Activated naive CD8-positive, alpha-beta T cell treated with anti-CD3 and anti-CD28 coated beads for 36 hours (primary cell): Measurements from ENCODE around the gene TTF1. TPM values are rescaled to one million over a fixed set of nuclear protein-coding genes. Genes with fewer than 3 reads are reported as not detected.

Source experiments
- DNase-seq: peaks from one replicate; pipeline ENCODE4 v3.0.0; 2021
- H3K27ac Mint-ChIP-seq: one replicate; pipeline ENCODE4 v1.8.0; 2022; ENCODE audit warnings: mild to moderate bottlenecking, moderate library complexity, mixed read lengths
- H3K27me3 Mint-ChIP-seq: one replicate; pipeline ENCODE4 v1.8.0; 2022; ENCODE audit warnings: mild to moderate bottlenecking, mixed read lengths
- H3K36me3 Mint-ChIP-seq: one replicate; pipeline ENCODE4 v1.8.0; 2021; ENCODE audit warnings: mild to moderate bottlenecking, mixed read lengths
- H3K4me1 Mint-ChIP-seq: one replicate; pipeline ENCODE4 v1.8.0; 2021; ENCODE audit warnings: mixed read lengths
- H3K4me3 Mint-ChIP-seq: one replicate; pipeline ENCODE4 v1.8.0; 2022; ENCODE audit warnings: mild to moderate bottlenecking, moderate library complexity, mixed read lengths
- H3K9me3 Mint-ChIP-seq: one replicate; pipeline ENCODE4 v1.8.0; 2022; ENCODE audit warnings: mixed read lengths
- total RNA-seq, 2 experiments: library from RNA; stranded (reverse); gene quantifications; one replicate each; pipeline ENCODE4 v1.2.3, GENCODE V29; 2021

The TTF1 gene
- total RNA-seq, 2 experiments from 2014 or later, result 41.5 to 42.2 TPM

- Mint-ChIP-seq H3K4me3 (no peak overlapping the region), H3K27ac (no peak overlapping the region), H3K9me3 (no peaks in the 10 kb centered on the region), H3K4me1 (no peaks in the 10 kb centered on the region), H3K27me3 (peaks cover 78% of the 10 kb centered on the region), H3K36me3 (no peaks in the 10 kb centered on the region)
- no peak for DNase-seq
These were observed 18.4 kb upstream of the TTF1 start for GRCh38 chr9:132424857-132425674.

GRCh38 chr9:132423503-132423902 is 16.9 kb upstream of the TTF1 start:
- H3K9me3 Mint-ChIP-seq, result no peaks in the 10 kb centered on the region
- no peak overlapping the region for H3K27ac Mint-ChIP-seq
- H3K4me3 Mint-ChIP-seq, result no peak overlapping the region
- DNase-seq, result no peak
- no peaks in the 10 kb centered on the region for H3K4me1 Mint-ChIP-seq
- H3K27me3 Mint-ChIP-seq, result peaks cover 81% of the 10 kb centered on the region
- H3K36me3 Mint-ChIP-seq, result no peaks in the 10 kb centered on the region

GRCh38 chr9:132422574-132422973 is 15.9 kb upstream of the TTF1 start:
- Mint-ChIP-seq H3K27me3 (peaks cover 84% of the 10 kb centered on the region), H3K36me3 (no peaks in the 10 kb centered on the region), H3K9me3 (no peaks in the 10 kb centered on the region), H3K4me1 (no peaks in the 10 kb centered on the region), H3K27ac (no peak overlapping the region), H3K4me3 (no peak overlapping the region)
- no peak for DNase-seq

GRCh38 chr9:132418726-132419363 is 12.2 kb upstream of the TTF1 start:
- no peak overlapping the region for H3K27ac Mint-ChIP-seq
- H3K9me3 Mint-ChIP-seq, result no peaks in the 10 kb centered on the region
- DNase-seq, result no peak
- no peaks in the 10 kb centered on the region for H3K4me1 Mint-ChIP-seq
- H3K27me3 Mint-ChIP-seq, result peaks cover 86% of the 10 kb centered on the region
- H3K36me3 Mint-ChIP-seq, result no peaks in the 10 kb centered on the region
- H3K4me3 Mint-ChIP-seq, result no peak overlapping the region

GRCh38 chr9:132415181-132415580 is 8.5 kb upstream of the TTF1 start:
- Mint-ChIP-seq H3K36me3 (no peaks in the 10 kb centered on the region), H3K27ac (no peak overlapping the region), H3K27me3 (peaks cover 92% of the 10 kb centered on the region), H3K9me3 (no peaks in the 10 kb centered on the region), H3K4me3 (no peak overlapping the region), H3K4me1 (peaks cover 22% of the 10 kb centered on the region)
- no peak for DNase-seq

- Mint-ChIP-seq H3K4me1 (peaks cover 23% of the 10 kb centered on the region), H3K9me3 (no peaks in the 10 kb centered on the region), H3K36me3 (no peaks in the 10 kb centered on the region), H3K27me3 (peaks cover 88% of the 10 kb centered on the region), H3K27ac (no peak overlapping the region), H3K4me3 (no peak overlapping the region)
- DNase-seq, result no peak
These were observed 8.1 kb upstream of the TTF1 start for GRCh38 chr9:132414731-132415130.

- peaks cover 86% of the 10 kb centered on the region for H3K27me3 Mint-ChIP-seq
These were observed 7.3 kb upstream of the TTF1 start for GRCh38 chr9:132413926-132414325.

GRCh38 chr9:132412089-132412488 is 5.4 kb upstream of the TTF1 start:
- peak; percentile 38 for DNase-seq
- Mint-ChIP-seq H3K36me3 (no peaks in the 10 kb centered on the region), H3K27ac (no peak overlapping the region), H3K27me3 (peaks cover 68% of the 10 kb centered on the region), H3K4me1 (peaks cover 30% of the 10 kb centered on the region), H3K9me3 (no peaks in the 10 kb centered on the region), H3K4me3 (no peak overlapping the region)

More at GRCh38 chr9:132413926-132414325, 7.3 kb upstream of the TTF1 start:
- Mint-ChIP-seq H3K36me3 (no peaks in the 10 kb centered on the region), H3K4me3 (no peak overlapping the region), H3K9me3 (no peaks in the 10 kb centered on the region), H3K4me1 (peaks cover 26% of the 10 kb centered on the region), H3K27ac (no peak overlapping the region)
- no peak for DNase-seq

GRCh38 chr9:132411091-132411508 is 4.5 kb upstream of the TTF1 start:
- Mint-ChIP-seq H3K36me3 (peaks cover under 1% of the 10 kb centered on the region), H3K9me3 (no peaks in the 10 kb centered on the region), H3K4me3 (peak overlapping the region; percentile 59), H3K27ac (no peak overlapping the region), H3K27me3 (peaks cover 58% of the 10 kb centered on the region), H3K4me1 (peaks cover 34% of the 10 kb centered on the region)
- peak; percentile 69 for DNase-seq

- H3K9me3 Mint-ChIP-seq, result no peaks in the 10 kb centered on the region
- DNase-seq, result peak; percentile 26
- H3K27ac Mint-ChIP-seq, result peak overlapping the region; percentile 20
- H3K36me3 Mint-ChIP-seq, result peaks cover 5% of the 10 kb centered on the region
- H3K4me1 Mint-ChIP-seq, result peaks cover 36% of the 10 kb centered on the region
- H3K27me3 Mint-ChIP-seq, result peaks cover 54% of the 10 kb centered on the region
- H3K4me3 Mint-ChIP-seq, result peak overlapping the region; percentile 59
These were observed 4.0 kb upstream of the TTF1 start for GRCh38 chr9:132410642-132411041.

GRCh38 chr9:132409828-132410528 is 3.3 kb upstream of the TTF1 start, which contains the start of gene CFAP77:
Gene CFAP77 (plus strand): TSS chr9:132410211. CDS start chr9:132410272, 61 bp downstream.
- peaks cover 12% of the 10 kb centered on the region for H3K36me3 Mint-ChIP-seq
- H3K27me3 Mint-ChIP-seq, result peaks cover 48% of the 10 kb centered on the region
- peak within 1 kb of the TSS; percentile 20 for H3K27ac Mint-ChIP-seq
- H3K9me3 Mint-ChIP-seq, result no peaks in the 10 kb centered on the region
- peaks cover 39% of the 10 kb centered on the region for H3K4me1 Mint-ChIP-seq
- H3K4me3 Mint-ChIP-seq, result peak within 1 kb of the TSS; percentile 59
- peak; percentile 34 for DNase-seq

GRCh38 chr9:132408521-132408920 is 1.9 kb upstream of the TTF1 start:
- Mint-ChIP-seq H3K9me3 (no peaks in the 10 kb centered on the region), H3K4me3 (no peak overlapping the region), H3K27me3 (peaks cover 33% of the 10 kb centered on the region), H3K4me1 (peaks cover 51% of the 10 kb centered on the region), H3K36me3 (peaks cover 19% of the 10 kb centered on the region), H3K27ac (no peak overlapping the region)
- DNase-seq, result no peak

GRCh38 chr9:132407196-132407595 is 556 bp upstream of the TTF1 start:
- Mint-ChIP-seq H3K4me1 (peaks cover 55% of the 10 kb centered on the region), H3K9me3 (no peaks in the 10 kb centered on the region), H3K27me3 (peaks cover 21% of the 10 kb centered on the region), H3K36me3 (peaks cover 29% of the 10 kb centered on the region), H3K27ac (peak overlapping the region; percentile 94), H3K4me3 (peak overlapping the region; percentile 82)
- no peak for DNase-seq

- no peaks in the 10 kb centered on the region for H3K9me3 Mint-ChIP-seq
- H3K36me3 Mint-ChIP-seq, result peaks cover 48% of the 10 kb centered on the region
- H3K27me3 Mint-ChIP-seq, result peaks cover 3% of the 10 kb centered on the region
- H3K4me1 Mint-ChIP-seq, result peaks cover 45% of the 10 kb centered on the region
- peak overlapping the region; percentile 82 for H3K4me3 Mint-ChIP-seq
- DNase-seq, result peak; percentile 46
- H3K27ac Mint-ChIP-seq, result peak overlapping the region; percentile 94
These were observed 2.3 kb downstream of the TTF1 start for GRCh38 chr9:132404228-132404881.

- DNase-seq, result no peak
- no peak overlapping the region for H3K4me3 Mint-ChIP-seq
- H3K36me3 Mint-ChIP-seq, result peaks cover 57% of the 10 kb centered on the region
- peak overlapping the region; percentile 42 for H3K27ac Mint-ChIP-seq
- peaks cover 39% of the 10 kb centered on the region for H3K4me1 Mint-ChIP-seq
- H3K27me3 Mint-ChIP-seq, result no peaks in the 10 kb centered on the region
- no peaks in the 10 kb centered on the region for H3K9me3 Mint-ChIP-seq
These were observed 4.8 kb downstream of the TTF1 start for GRCh38 chr9:132401824-132402223.
